Nephron (organoid): ENCODE data around the gene MX2.

Experiments
- H3K27ac Mint-ChIP-seq, 3 experiments: 2 replicates each; pipeline ENCODE4 v1.8.0; 2020; ENCODE audit warnings: mixed read lengths in 3 of 3, mild to moderate bottlenecking in 2 of 3, moderate library complexity in 1 of 3
- H3K27me3 Mint-ChIP-seq: 2 replicates; pipeline ENCODE4 v1.8.0; 2021; ENCODE audit warnings: low read depth, mild to moderate bottlenecking, moderate library complexity, mixed read lengths
- H3K36me3 Mint-ChIP-seq: 2 replicates; pipeline ENCODE4 v1.8.0; 2020; ENCODE audit warnings: low read depth, mixed read lengths
- H3K4me1 Mint-ChIP-seq: 2 replicates; pipeline ENCODE4 v1.8.0; 2020; ENCODE audit warnings: mixed read lengths
- H3K4me3 Mint-ChIP-seq, 3 experiments: 2 replicates each; pipeline ENCODE4 v1.8.0; 2020; ENCODE audit warnings: mild to moderate bottlenecking in 3 of 3, mixed read lengths in 3 of 3, moderate library complexity in 2 of 3
- H3K9me3 Mint-ChIP-seq: 2 replicates; pipeline ENCODE4 v1.8.0; 2020; ENCODE audit warnings: mixed read lengths
- TF ChIP-seq, protein P1 (sequence below), 3 experiments: fragments of 200-600 bp; sonication (generic); IDR thresholded peaks; one replicate each; pipeline ENCODE4 v1.5.0; 2021; ENCODE audit warnings: antibody characterized with exemption in 3 of 3; ENCODE audit not compliant: unreplicated experiment in 3 of 3

Gene MX2

DNA sequence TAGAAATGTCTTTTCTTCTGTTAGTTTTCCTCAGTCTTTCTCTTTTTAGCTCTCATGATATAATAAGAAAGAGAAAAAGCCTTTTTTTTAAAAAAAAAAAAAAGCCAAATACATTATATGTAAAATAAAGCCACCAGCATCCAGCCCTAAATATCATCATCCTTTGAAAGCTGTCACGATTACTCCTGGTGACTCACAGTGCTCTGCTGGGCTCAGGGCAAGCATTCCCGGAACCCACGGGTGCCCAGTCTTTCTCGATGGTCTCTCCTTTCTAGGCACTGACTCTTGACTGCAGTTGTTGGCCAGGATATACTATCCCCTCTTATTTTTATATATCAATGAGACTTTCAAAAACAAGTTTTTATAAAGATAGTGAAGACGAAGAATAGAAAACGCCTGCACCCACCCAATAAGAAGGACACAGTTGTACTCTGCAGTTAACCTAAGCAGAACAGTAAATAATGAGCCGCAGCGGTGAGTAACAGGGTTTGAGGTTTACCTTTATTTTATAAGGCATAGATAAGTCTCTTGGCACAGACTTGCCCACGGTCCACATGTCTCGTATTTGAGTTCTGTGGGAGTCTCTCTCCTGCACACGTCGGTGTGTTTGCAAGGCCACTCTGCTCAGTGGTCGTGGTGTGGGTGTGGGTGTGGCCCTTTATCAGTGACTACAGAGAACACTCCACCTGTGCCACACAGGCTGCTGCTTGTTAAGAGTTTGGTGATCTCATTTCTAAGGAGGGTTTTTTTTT, 15.7 kb upstream of the MX2 start:
- Mint-ChIP-seq H3K27me3 (peaks cover 4% of the 10 kb centered on the region), H3K9me3 (peaks cover 5% of the 10 kb centered on the region), H3K4me1 (no peaks in the 10 kb centered on the region), H3K4me3 (no peak overlapping the region), H3K27ac (no peak overlapping the region), H3K36me3 (no peaks in the 10 kb centered on the region)
- TF ChIP-seq, protein P1, sequence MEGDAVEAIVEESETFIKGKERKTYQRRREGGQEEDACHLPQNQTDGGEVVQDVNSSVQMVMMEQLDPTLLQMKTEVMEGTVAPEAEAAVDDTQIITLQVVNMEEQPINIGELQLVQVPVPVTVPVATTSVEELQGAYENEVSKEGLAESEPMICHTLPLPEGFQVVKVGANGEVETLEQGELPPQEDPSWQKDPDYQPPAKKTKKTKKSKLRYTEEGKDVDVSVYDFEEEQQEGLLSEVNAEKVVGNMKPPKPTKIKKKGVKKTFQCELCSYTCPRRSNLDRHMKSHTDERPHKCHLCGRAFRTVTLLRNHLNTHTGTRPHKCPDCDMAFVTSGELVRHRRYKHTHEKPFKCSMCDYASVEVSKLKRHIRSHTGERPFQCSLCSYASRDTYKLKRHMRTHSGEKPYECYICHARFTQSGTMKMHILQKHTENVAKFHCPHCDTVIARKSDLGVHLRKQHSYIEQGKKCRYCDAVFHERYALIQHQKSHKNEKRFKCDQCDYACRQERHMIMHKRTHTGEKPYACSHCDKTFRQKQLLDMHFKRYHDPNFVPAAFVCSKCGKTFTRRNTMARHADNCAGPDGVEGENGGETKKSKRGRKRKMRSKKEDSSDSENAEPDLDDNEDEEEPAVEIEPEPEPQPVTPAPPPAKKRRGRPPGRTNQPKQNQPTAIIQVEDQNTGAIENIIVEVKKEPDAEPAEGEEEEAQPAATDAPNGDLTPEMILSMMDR (IDR thresholded peaks at IDR 0.05; ENCODE audit: unreplicated experiment in 3 of 3): no peak

DNA sequence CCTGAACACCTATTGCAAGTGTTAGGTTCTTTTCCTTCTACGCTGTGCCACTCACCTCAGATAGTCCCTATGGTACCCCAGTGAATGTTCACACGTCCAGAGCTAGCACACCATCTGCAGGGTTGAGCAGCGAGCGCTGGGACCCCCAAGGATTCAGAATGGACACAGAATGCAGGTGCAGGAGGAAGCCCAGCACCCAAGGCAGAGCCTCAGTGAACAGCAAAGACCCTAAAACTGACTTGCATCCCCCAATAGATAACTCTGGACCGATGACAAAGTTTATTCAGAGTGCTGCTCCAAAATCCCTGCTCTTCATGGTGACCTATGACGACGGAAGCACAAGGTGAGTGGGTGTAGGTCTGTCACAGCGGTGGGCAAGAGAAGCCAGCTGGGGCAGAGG, 15.1 kb upstream of the MX2 start:
- Mint-ChIP-seq H3K27me3 (peaks cover 4% of the 10 kb centered on the region), H3K4me1 (no peaks in the 10 kb centered on the region), H3K9me3 (peaks cover 5% of the 10 kb centered on the region), H3K4me3 (no peak overlapping the region), H3K27ac (no peak overlapping the region), H3K36me3 (no peaks in the 10 kb centered on the region)
- TF ChIP-seq, protein P1 (IDR thresholded peaks at IDR 0.05; ENCODE audit: unreplicated experiment in 3 of 3): no peak

DNA sequence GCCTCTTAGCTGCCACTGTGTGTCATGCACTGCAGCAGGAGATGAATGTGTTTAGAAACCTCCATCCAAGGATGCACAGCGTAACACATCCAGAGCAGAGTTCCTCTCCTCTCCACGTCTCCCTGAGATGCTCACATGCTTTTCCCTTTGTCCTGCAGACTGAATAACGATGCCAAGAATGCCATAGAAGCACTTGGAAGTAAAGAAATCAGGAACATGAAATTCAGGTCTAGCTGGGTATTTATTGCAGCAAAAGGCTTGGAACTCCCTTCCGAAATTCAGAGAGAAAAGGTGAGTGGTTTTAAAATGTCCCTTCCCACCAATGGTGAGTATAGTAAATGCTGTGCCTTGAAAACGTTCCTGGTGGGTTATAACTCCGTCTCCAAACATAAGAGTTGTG, 13.4 kb upstream of the MX2 start:
- H3K9me3 Mint-ChIP-seq: no peaks in the 10 kb centered on the region
- H3K4me1 Mint-ChIP-seq: no peaks in the 10 kb centered on the region
- H3K4me3 Mint-ChIP-seq: no peak overlapping the region
- H3K27me3 Mint-ChIP-seq: peaks cover 4% of the 10 kb centered on the region
- TF ChIP-seq, protein P1 (IDR thresholded peaks at IDR 0.05; ENCODE audit: unreplicated experiment in 3 of 3): no peak
- H3K27ac Mint-ChIP-seq: no peak overlapping the region
- no peaks in the 10 kb centered on the region for H3K36me3 Mint-ChIP-seq

DNA sequence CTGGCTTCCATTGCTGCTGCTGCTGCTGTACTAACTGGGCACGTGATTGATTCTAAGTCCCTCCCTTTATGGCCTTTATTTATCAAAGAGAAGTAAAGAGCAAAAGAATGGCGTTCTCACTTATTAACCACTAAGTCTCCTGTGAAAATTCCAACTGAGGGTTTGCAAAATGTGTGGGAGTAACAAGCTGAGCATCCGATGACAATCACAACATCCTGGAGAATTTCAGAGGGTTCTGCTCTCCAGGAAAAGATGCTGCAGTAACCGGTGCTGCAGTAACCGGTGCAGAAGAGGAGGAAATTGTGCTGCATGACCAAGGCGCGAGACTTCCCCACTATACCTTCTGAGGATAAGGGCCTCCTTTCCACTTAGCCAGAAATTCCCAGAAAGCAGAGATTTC, 12.7 kb upstream of the MX2 start:
- TF ChIP-seq, protein P1 (IDR thresholded peaks at IDR 0.05; ENCODE audit: unreplicated experiment in 3 of 3): no peak
- Mint-ChIP-seq H3K36me3 (no peaks in the 10 kb centered on the region), H3K27me3 (peaks cover 5% of the 10 kb centered on the region), H3K4me1 (no peaks in the 10 kb centered on the region), H3K9me3 (no peaks in the 10 kb centered on the region), H3K27ac (no peak overlapping the region), H3K4me3 (no peak overlapping the region)

DNA sequence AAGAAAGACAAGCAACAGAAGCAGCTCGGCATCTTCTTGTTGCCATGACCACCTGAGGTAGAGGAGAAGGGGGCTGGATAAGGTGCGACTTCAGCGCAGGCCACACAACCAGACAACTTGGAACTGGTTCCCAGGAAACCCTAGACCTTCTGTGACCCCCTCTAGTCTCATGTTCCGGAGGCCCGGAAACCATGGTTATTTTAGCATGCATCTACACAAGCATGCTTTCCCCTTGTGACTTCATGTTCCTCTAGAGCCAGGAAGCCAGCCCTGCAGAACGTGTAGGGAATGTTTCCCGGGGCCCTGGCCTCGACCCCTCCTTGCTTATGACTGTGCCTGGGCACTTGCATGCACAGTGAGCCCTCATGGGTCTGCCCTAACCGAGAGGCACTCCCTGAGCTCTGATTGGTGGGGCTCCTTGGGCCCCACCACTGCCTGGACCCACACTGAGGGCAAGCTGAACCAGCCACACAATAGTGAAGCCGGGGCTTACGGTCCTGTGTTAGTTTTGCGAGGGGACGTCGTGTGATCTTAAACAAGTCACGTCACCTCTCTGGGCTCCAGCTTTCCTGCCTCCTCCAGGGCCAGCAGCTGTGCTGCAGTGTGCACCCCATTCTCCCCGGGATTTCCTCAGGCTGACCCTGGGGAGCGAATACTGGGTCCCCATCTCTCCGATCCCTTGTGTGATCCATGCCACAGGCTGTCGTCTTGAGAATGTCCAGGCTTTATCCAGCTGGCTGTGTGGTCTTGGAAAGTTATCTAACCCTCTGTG, 12.0 kb upstream of the MX2 start:
- H3K27me3 Mint-ChIP-seq: peaks cover 3% of the 10 kb centered on the region
- no peaks in the 10 kb centered on the region for H3K4me1 Mint-ChIP-seq
- H3K9me3 Mint-ChIP-seq: no peaks in the 10 kb centered on the region
- no peak overlapping the region for H3K4me3 Mint-ChIP-seq
- no peaks in the 10 kb centered on the region for H3K36me3 Mint-ChIP-seq
- TF ChIP-seq, protein P1 (IDR thresholded peaks at IDR 0.05; ENCODE audit: unreplicated experiment in 3 of 3): no peak
- no peak overlapping the region for H3K27ac Mint-ChIP-seq
